Measurements from ENCODE around the gene RRP8.

RRP8 gene

GRCh38 chr11:6566704-6567370, 36.6 kb downstream of the RRP8 start:
- DNase-seq = no peak

GRCh38 chr11:6565988-6566703, 37.3 kb downstream of the RRP8 start:
- no peak for DNase-seq

- DNase-seq = no peak
These were observed 38.1 kb downstream of the RRP8 start for GRCh38 chr11:6565325-6565724.

GRCh38 chr11:6563667-6564066, 39.7 kb downstream of the RRP8 start:
- DNase-seq = no peak

- no peak for DNase-seq
These were observed 40.2 kb downstream of the RRP8 start for GRCh38 chr11:6563121-6563619.

- DNase-seq = no peak
These were observed 42.1 kb downstream of the RRP8 start for GRCh38 chr11:6561288-6561687.

- DNase-seq = no peak
These were observed 44.0 kb downstream of the RRP8 start for GRCh38 chr11:6559369-6559768.

GRCh38 chr11:6557761-6558674, 45.4 kb downstream of the RRP8 start:
- DNase-seq = no peak

GRCh38 chr11:6557063-6557462, 46.4 kb downstream of the RRP8 start:
- DNase-seq = no peak

GRCh38 chr11:6556139-6556949, 47.1 kb downstream of the RRP8 start:
- no peak for DNase-seq

- DNase-seq = no peak
These were observed 48.3 kb downstream of the RRP8 start for GRCh38 chr11:6554828-6555706.

- DNase-seq = no peak
These were observed 49.8 kb downstream of the RRP8 start for GRCh38 chr11:6553634-6554033.

GRCh38 chr11:6548641-6549040, 54.8 kb downstream of the RRP8 start:
- DNase-seq = no peak

GRCh38 chr11:6548121-6548520, 55.3 kb downstream of the RRP8 start:
- no peak for DNase-seq

- DNase-seq = no peak
These were observed 56.2 kb downstream of the RRP8 start for GRCh38 chr11:6547177-6547576.

- no peak for DNase-seq
These were observed 56.7 kb downstream of the RRP8 start for GRCh38 chr11:6546735-6547134.

GRCh38 chr11:6545917-6546605, 57.4 kb downstream of the RRP8 start:
- no peak for DNase-seq

Data from activated CD4-positive, alpha-beta T cell treated with anti-CD3 and anti-CD28 coated beads for 1 hour (primary cell).